Regular cardiac myocyte (primary cell): ENCODE results near the gene RNF128. TPM values are rescaled to one million over a fixed set of nuclear protein-coding genes. Genes with fewer than 3 reads are reported as not detected.

ENCODE experiments used
- total RNA-seq: library from RNA; depleted of rRNA; stranded (reverse); fragments of >200 nt; gene quantifications from 2 replicates; pipeline ENCODE4 v1.2.3, GENCODE V29; 2014

The RNF128 gene
- total RNA-seq = 1.2 and 2.0 TPM in 2 replicates

GRCh38 chrX:106726485-106727437 lies at the start of gene RNF128:
Gene RNF128, plus strand, starts transcription at chrX:106726701. Its CDS starts 213 bp downstream, at chrX:106726914.

GRCh38 chrX:106802388-106803275 lies 76.1 kb downstream of the RNF128 start, which contains the start of gene TBC1D8B:
Gene TBC1D8B, plus strand, starts transcription at chrX:106802673. Its CDS starts 181 bp downstream, at chrX:106802854.

Other genes with a start within 250 kb of the RNF128 start
- gene RADX, start 114.7 kb upstream of the RNF128 start, total RNA-seq = 2.0 and 2.5 TPM in 2 replicates
- 14.6 and 17.2 TPM in 2 replicates for gene TBC1D8B, start 76.0 kb downstream of the RNF128 start, total RNA-seq
- gene RIPPLY1, start 176.6 kb downstream of the RNF128 start, total RNA-seq = not detected in 2 replicates
- under 0.01 TPM in 2 replicates for gene CLDN2, start 193.7 kb downstream of the RNF128 start, total RNA-seq